GM12878 (cell line): ENCODE data around the gene ARHGAP15. TPM values are rescaled to one million over a fixed set of nuclear protein-coding genes. Genes with fewer than 3 reads are reported as not detected.

Source experiments
- ATAC-seq: fragments of 200-7000 bp; cut with Tn5 transposase; 3 replicates; pipeline ENCODE4 v1.9.1; 2020; ENCODE audit warnings: mild to moderate bottlenecking, moderate library complexity
- BruUV-seq: library from RNA; stranded (reverse); fragments of 400-500 nt; replicated peaks from 2 replicates; lab custom pipeline; 2021; lab: Mats Ljungman, UMichigan
- CTCF ChIA-PET: fragments of 300-600 bp; sonication (Branson Sonifier 250); formaldehyde crosslinking; extraction: SDS; loops from one replicate; lab custom pipeline; 2021; ENCODE audit warnings: inconsistent platforms; lab: Yijun Ruan, JAX
- POLR2A ChIA-PET: fragments of 350-600 bp; formaldehyde crosslinking; extraction: SDS; loops from one replicate; lab custom pipeline; 2021; ENCODE audit warnings: inconsistent platforms; lab: Charles Lee
- RAD21 ChIA-PET: fragments of 300-600 bp; sonication (Branson Sonifier 250); formaldehyde crosslinking; loops from one replicate; lab custom pipeline; 2023; ENCODE audit warnings: antibody characterized with exemption; ENCODE audit not compliant: unreplicated experiment; lab: Charles Lee
- SMC1A ChIA-PET: fragments of 300-600 bp; sonication (Branson Sonifier 250); formaldehyde crosslinking; loops from one replicate; lab custom pipeline; 2023; ENCODE audit not compliant: unreplicated experiment, uncharacterized antibody; lab: Charles Lee
- DNase-seq: peaks from one replicate; pipeline ENCODE4 v3.0.0-alpha.2; 2011; ENCODE audit warnings: low read depth, low spot score
- FAIRE-seq: peaks from 3 replicates; lab custom pipeline; 2011; peaks lifted over from hg19 to GRCh38; lab: Jason Lieb, UNC
- H2AFZ ChIP-seq: 2 replicates; pipeline ENCODE4 v1.6.0; 2011; ENCODE audit warnings: low read depth, low read length, control low read depth; ENCODE audit not compliant: control insufficient read depth
- H3K27ac ChIP-seq: 2 replicates; pipeline ENCODE4 v1.5.1; 2011; ENCODE audit warnings: control low read depth; ENCODE audit not compliant: control insufficient read depth, insufficient read depth
- H3K27me3 ChIP-seq, 2 experiments: replicated peaks in 1 of 2; 2 replicates each; pipeline versions ENCODE4 v1.6.0 to v1.6.1; 2011; ENCODE audit warnings: low read length in 1 of 2; ENCODE audit not compliant: control insufficient read depth in 2 of 2, insufficient read depth in 2 of 2
- H3K36me3 ChIP-seq, 2 experiments: 2 replicates each; pipeline ENCODE4 v1.5.1; 2011; ENCODE audit warnings: low read length in 1 of 2; ENCODE audit not compliant: control insufficient read depth in 2 of 2, insufficient read depth in 2 of 2
- H3K4me1 ChIP-seq: 2 replicates; pipeline ENCODE4 v1.6.1; 2011; ENCODE audit warnings: mild to moderate bottlenecking, low read length, moderate library complexity, mixed read lengths; ENCODE audit not compliant: control insufficient read depth, insufficient read depth
- H3K4me2 ChIP-seq: 2 replicates; pipeline ENCODE4 v1.6.0; 2011; ENCODE audit warnings: control low read depth; ENCODE audit not compliant: control insufficient read depth, insufficient read depth
- H3K4me3 ChIP-seq: fragments of 200-600 bp; sonication (generic); 2 replicates; pipeline ENCODE4 v1.5.1; 2016
- H3K79me2 ChIP-seq: 2 replicates; pipeline ENCODE4 v1.6.0; 2011; ENCODE audit warnings: low read length; ENCODE audit not compliant: control insufficient read depth, insufficient read depth
- H3K9ac ChIP-seq: 2 replicates; pipeline ENCODE4 v1.8.0; 2011; ENCODE audit warnings: low read length, control low read depth, mixed read lengths; ENCODE audit not compliant: control insufficient read depth, insufficient read depth
- H3K9me3 ChIP-seq: replicated peaks from 3 replicates; pipeline ENCODE4 v1.5.1; 2011; ENCODE audit warnings: mild to moderate bottlenecking, low read length; ENCODE audit not compliant: control insufficient read depth, insufficient read depth
- H4K20me1 ChIP-seq: 2 replicates; pipeline ENCODE4 v1.6.0; 2011; ENCODE audit not compliant: control insufficient read depth, insufficient read depth
- ATF7 ChIP-seq: fragments of 450-650 bp; IDR thresholded peaks from 2 replicates; pipeline ENCODE4 v1.6.1; 2016; ENCODE audit warnings: low read depth, mild to moderate bottlenecking
- BRCA1 ChIP-seq: IDR thresholded peaks from 2 replicates; pipeline ENCODE4 v1.6.1; 2011; ENCODE audit warnings: low read depth, low read length, improper control_type of control experiment
- CBX5 ChIP-seq: sonication (generic); IDR thresholded peaks from 2 replicates; pipeline ENCODE4 v1.6.1; 2016; ENCODE audit warnings: low read depth, moderate library complexity, mild to moderate bottlenecking, inconsistent platforms
- CREM ChIP-seq: IDR thresholded peaks from 2 replicates; pipeline ENCODE4 v1.6.1; 2014; ENCODE audit warnings: antibody characterized with exemption, low read depth
- IRF3 ChIP-seq: fragments of 450-650 bp; IDR thresholded peaks from 2 replicates; pipeline ENCODE4 v1.6.1; 2014; ENCODE audit warnings: mild to moderate bottlenecking
- KLF5 ChIP-seq: fragments of 450-650 bp; IDR thresholded peaks from 2 replicates; pipeline ENCODE4 v1.6.1; 2014; ENCODE audit warnings: mild to moderate bottlenecking; ENCODE audit not compliant: partially characterized antibody
- PAX5 ChIP-seq: IDR thresholded peaks from 2 replicates; pipeline ENCODE4 v1.6.1; 2011; ENCODE audit warnings: low read depth, low read length, borderline replicate concordance
- PML ChIP-seq: IDR thresholded peaks from 2 replicates; pipeline ENCODE4 v1.6.1; 2012; ENCODE audit warnings: low read length, inconsistent platforms
- POLR2AphosphoS5 ChIP-seq: IDR thresholded peaks from 2 replicates; pipeline ENCODE4 v1.6.1; 2011; ENCODE audit warnings: mild to moderate bottlenecking, low read length, inconsistent platforms
- RAD51 ChIP-seq: fragments of 450-650 bp; IDR thresholded peaks from 2 replicates; pipeline ENCODE4 v1.6.1; 2016; ENCODE audit warnings: moderate library complexity, mild to moderate bottlenecking, inconsistent platforms
- RELA ChIP-seq: fragments of 450-650 bp; IDR thresholded peaks from 2 replicates; pipeline ENCODE4 v1.8.0; 2014; ENCODE audit warnings: borderline replicate concordance; ENCODE audit not compliant: partially characterized antibody
- RUNX3 ChIP-seq: IDR thresholded peaks from 2 replicates; pipeline ENCODE4 v1.6.1; 2012; ENCODE audit warnings: low read length, inconsistent platforms
- SMAD5 ChIP-seq: IDR thresholded peaks from 2 replicates; pipeline ENCODE4 v1.6.1; 2016; ENCODE audit warnings: antibody characterized with exemption, low read depth
- YBX1 ChIP-seq: fragments of 450-650 bp; IDR thresholded peaks from 2 replicates; pipeline ENCODE4 v1.6.1; 2016; ENCODE audit warnings: antibody characterized with exemption
- ZNF384 ChIP-seq: IDR thresholded peaks from 2 replicates; pipeline ENCODE4 v1.6.1; 2012; ENCODE audit warnings: low read depth, mild to moderate bottlenecking, low read length, improper control_type of control experiment, borderline replicate concordance
- ZNF622 ChIP-seq: fragments of 450-650 bp; IDR thresholded peaks from 2 replicates; pipeline ENCODE4 v1.6.1; 2017; ENCODE audit warnings: mild to moderate bottlenecking, inconsistent platforms
- WGBS: methylation state at CpG from one replicate; pipeline ENCODE4 v1.1.6; 2016; ENCODE audit warnings: low lambda C conversion rate; ENCODE audit not compliant: insufficient replicate concordance, insufficient coverage; ENCODE audit errors: missing lambda C conversion rate; 5-methylcytosine and 5-hydroxymethylcytosine counted together
- in situ Hi-C: fragments of 300-500 bp; cut with MboI; formaldehyde crosslinking; loops from 9 replicates; pipeline ENCODE4 v1.14.3; 2018; ENCODE audit warnings: mixed read lengths
- intact Hi-C: fragments of 100-400 bp; cut with micrococcal nuclease; formaldehyde crosslinking; loops from one replicate; pipeline ENCODE4 v1.14.2; 2022; ENCODE audit not compliant: unreplicated experiment
- polyA plus RNA-seq, 11 experiments: library from polyadenylated mRNA; depleted of rRNA in 4 of 11; unstranded in 6 of 11; stranded (reverse) in 5 of 11; fragments of >200 nt; fragmentation: Nextera tagmentation in 4 of 11; fragmentation: Illumina TruSeq in 1 of 11; extraction: Ambion mirVana in 4 of 11; extraction: Trizol in 1 of 11; gene quantifications; 1 replicate in 1 of 11; 2 replicates in 10 of 11; pipeline versions ENCODE4 v1.2.1 to v1.2.3, GENCODE V29; 2011 to 2016; ENCODE audit warnings: inconsistent platforms in 2 of 11, missing spikeins in 2 of 11, low read depth in 1 of 11
- total RNA-seq, 4 experiments: library from RNA; depleted of rRNA in 3 of 4; stranded (reverse); fragments of >200 nt in 3 of 4; fragmentation: Illumina TruSeq in 1 of 4; extraction: Trizol in 1 of 4; gene quantifications; 2 replicates each; pipeline versions ENCODE4 v1.2.1 to v1.2.3, GENCODE V29; 2013 to 2021
- TF ChIP-seq, protein P1 (sequence below): fragments of 450-650 bp; IDR thresholded peaks from 2 replicates; pipeline ENCODE4 v1.6.1; 2016; ENCODE audit warnings: mild to moderate bottlenecking
- TF ChIP-seq, protein P2 (sequence below): IDR thresholded peaks from 2 replicates; pipeline ENCODE4 v1.6.1; 2012; ENCODE audit warnings: low read length, inconsistent platforms
- TF ChIP-seq, protein P3 (sequence below): fragments of 450-650 bp; IDR thresholded peaks from 2 replicates; pipeline ENCODE4 v1.6.1; 2017; ENCODE audit warnings: antibody characterized with exemption, mild to moderate bottlenecking, moderate library complexity

Gene ARHGAP15
- total and polyA plus RNA-seq, 10 of the 15 experiments (the other 5 are each of a cell fraction or from before 2014, with no cell fraction given): 38.0 to 92.6 (median 66.7) TPM

DNA sequence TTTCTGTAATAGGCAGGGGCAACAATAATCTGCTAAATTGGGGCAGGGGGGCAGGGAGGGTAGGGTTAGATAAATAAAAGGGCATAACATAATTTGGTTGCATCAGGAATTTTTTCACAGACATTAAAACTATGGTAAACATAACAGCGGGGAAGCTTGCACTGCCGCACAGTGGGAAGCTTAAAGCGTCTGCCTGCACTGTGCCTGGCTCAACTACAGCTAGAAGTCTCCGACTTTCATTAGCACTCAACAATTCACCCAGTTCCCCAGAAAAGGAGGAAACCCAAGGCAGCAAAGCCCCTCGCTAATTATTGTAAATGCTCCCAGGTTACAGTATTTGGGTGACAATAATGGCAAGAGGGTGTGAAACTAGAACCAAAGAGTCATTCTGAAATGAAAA lies 562.9 kb downstream of the ARHGAP15 start:
- no peaks in the 10 kb centered on the region for H3K36me3 ChIP-seq
- H3K27me3 ChIP-seq: no peaks in the 10 kb centered on the region
- no peak overlapping the region for H3K27ac ChIP-seq
- no peak overlapping the region for H3K4me3 ChIP-seq
- POLR2A ChIA-PET: no interaction called here
- no peaks in the 10 kb centered on the region for H4K20me1 ChIP-seq
- CTCF ChIA-PET: no interaction called here
- H3K9ac ChIP-seq: no peak overlapping the region
- TF ChIP-seq, protein P1, sequence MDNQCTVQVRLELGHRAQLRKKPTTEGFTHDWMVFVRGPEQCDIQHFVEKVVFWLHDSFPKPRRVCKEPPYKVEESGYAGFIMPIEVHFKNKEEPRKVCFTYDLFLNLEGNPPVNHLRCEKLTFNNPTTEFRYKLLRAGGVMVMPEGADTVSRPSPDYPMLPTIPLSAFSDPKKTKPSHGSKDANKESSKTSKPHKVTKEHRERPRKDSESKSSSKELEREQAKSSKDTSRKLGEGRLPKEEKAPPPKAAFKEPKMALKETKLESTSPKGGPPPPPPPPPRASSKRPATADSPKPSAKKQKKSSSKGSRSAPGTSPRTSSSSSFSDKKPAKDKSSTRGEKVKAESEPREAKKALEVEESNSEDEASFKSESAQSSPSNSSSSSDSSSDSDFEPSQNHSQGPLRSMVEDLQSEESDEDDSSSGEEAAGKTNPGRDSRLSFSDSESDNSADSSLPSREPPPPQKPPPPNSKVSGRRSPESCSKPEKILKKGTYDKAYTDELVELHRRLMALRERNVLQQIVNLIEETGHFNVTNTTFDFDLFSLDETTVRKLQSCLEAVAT: no peak
- TF ChIP-seq RELA (no peak), CBX5 (no peak), BRCA1 (no peak), RAD51 (no peak), KLF5 (no peak), ZNF384 (no peak), POLR2AphosphoS5 (no peak), ZNF622 (no peak), YBX1 (no peak), IRF3 (no peak), PML (no peak), ATF7 (no peak), SMAD5 (no peak), PAX5 (no peak), CREM (no peak), RUNX3 (no peak)
- TF ChIP-seq, protein P2, sequence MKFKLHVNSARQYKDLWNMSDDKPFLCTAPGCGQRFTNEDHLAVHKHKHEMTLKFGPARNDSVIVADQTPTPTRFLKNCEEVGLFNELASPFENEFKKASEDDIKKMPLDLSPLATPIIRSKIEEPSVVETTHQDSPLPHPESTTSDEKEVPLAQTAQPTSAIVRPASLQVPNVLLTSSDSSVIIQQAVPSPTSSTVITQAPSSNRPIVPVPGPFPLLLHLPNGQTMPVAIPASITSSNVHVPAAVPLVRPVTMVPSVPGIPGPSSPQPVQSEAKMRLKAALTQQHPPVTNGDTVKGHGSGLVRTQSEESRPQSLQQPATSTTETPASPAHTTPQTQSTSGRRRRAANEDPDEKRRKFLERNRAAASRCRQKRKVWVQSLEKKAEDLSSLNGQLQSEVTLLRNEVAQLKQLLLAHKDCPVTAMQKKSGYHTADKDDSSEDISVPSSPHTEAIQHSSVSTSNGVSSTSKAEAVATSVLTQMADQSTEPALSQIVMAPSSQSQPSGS: no peak
- TF ChIP-seq, protein P3, sequence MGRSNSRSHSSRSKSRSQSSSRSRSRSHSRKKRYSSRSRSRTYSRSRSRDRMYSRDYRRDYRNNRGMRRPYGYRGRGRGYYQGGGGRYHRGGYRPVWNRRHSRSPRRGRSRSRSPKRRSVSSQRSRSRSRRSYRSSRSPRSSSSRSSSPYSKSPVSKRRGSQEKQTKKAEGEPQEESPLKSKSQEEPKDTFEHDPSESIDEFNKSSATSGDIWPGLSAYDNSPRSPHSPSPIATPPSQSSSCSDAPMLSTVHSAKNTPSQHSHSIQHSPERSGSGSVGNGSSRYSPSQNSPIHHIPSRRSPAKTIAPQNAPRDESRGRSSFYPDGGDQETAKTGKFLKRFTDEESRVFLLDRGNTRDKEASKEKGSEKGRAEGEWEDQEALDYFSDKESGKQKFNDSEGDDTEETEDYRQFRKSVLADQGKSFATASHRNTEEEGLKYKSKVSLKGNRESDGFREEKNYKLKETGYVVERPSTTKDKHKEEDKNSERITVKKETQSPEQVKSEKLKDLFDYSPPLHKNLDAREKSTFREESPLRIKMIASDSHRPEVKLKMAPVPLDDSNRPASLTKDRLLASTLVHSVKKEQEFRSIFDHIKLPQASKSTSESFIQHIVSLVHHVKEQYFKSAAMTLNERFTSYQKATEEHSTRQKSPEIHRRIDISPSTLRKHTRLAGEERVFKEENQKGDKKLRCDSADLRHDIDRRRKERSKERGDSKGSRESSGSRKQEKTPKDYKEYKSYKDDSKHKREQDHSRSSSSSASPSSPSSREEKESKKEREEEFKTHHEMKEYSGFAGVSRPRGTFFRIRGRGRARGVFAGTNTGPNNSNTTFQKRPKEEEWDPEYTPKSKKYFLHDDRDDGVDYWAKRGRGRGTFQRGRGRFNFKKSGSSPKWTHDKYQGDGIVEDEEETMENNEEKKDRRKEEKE: no peak
- RAD21 ChIA-PET: no interaction called here
- no peak for DNase-seq
- FAIRE-seq: no peak
- WGBS: 97% methylated on average over 5 of the region's 5 CpGs
- no peaks in the 10 kb centered on the region for H3K9me3 ChIP-seq
- in situ Hi-C loops (no loop called here), intact Hi-C loops (no loop called here)
- H3K4me1 ChIP-seq: peaks cover 7% of the 10 kb centered on the region
- SMC1A ChIA-PET: no interaction called here
- ATAC-seq: no peak
- no peak overlapping the region for H2AFZ ChIP-seq
- H3K4me2 ChIP-seq: no peak overlapping the region
- no TSS peak for BruUV-seq
- no peaks in the 10 kb centered on the region for H3K79me2 ChIP-seq
